NCI-H460 (cell line): ENCODE measurements around the gene TPPP. TPM values are rescaled to one million over a fixed set of nuclear protein-coding genes. Genes with fewer than 3 reads are reported as not detected.

Experiments used
- DNase-seq: peaks from one replicate; pipeline ENCODE4 v3.0.0-alpha.2; 2016; ENCODE audit warnings: low read depth; ENCODE audit errors: extremely low read depth
- total RNA-seq: library from RNA; depleted of rRNA; stranded (reverse); fragments of >200 nt; shearing (Covaris generic); gene quantifications from 2 replicates; pipeline ENCODE4 v1.2.3, GENCODE V29; 2014

Gene TPPP
- total RNA-seq, 1 experiment from 2014 or later: 0.54 TPM

- DNase-seq: no peak
These were observed 24.7 kb downstream of the TPPP start for GRCh38 chr5:668283-668995.

- no peak for DNase-seq
These were observed 26.2 kb downstream of the TPPP start for GRCh38 chr5:666816-667498.

GRCh38 chr5:665956-666711, 27.0 kb downstream of the TPPP start:
- DNase-seq: no peak

- DNase-seq: no peak
These were observed 27.6 kb downstream of the TPPP start for GRCh38 chr5:665541-665955.

GRCh38 chr5:664994-665360, 28.2 kb downstream of the TPPP start:
- no peak for DNase-seq

GRCh38 chr5:664343-664993, 28.7 kb downstream of the TPPP start:
- DNase-seq: no peak

GRCh38 chr5:663436-664342, 29.5 kb downstream of the TPPP start:
- no peak for DNase-seq

GRCh38 chr5:662751-663435, 30.3 kb downstream of the TPPP start:
- no peak for DNase-seq

GRCh38 chr5:661891-662750, 31.0 kb downstream of the TPPP start:
- no peak for DNase-seq

GRCh38 chr5:660491-661030, 32.6 kb downstream of the TPPP start:
- DNase-seq: no peak

- no peak for DNase-seq
These were observed 33.5 kb downstream of the TPPP start for GRCh38 chr5:659496-660263.

- DNase-seq: no peak
These were observed 35.0 kb downstream of the TPPP start for GRCh38 chr5:658103-658502.

- DNase-seq: no peak
These were observed 35.6 kb downstream of the TPPP start for GRCh38 chr5:657570-657969.

- no peak for DNase-seq
These were observed 37.7 kb downstream of the TPPP start for GRCh38 chr5:655406-655805.

GRCh38 chr5:654071-654778, 38.9 kb downstream of the TPPP start:
- no peak for DNase-seq

GRCh38 chr5:652773-653350, 40.3 kb downstream of the TPPP start:
- no peak for DNase-seq
